ENCODE data around the gene KBTBD4.

- TF ChIP-seq POLR2A (IDR thresholded peaks at IDR 0.05) (no peak), CTCF (IDR thresholded peaks at IDR 0.05) (no peak)
Measured at GRCh38 chr11:47587039-47587716, 8.4 kb upstream of the KBTBD4 start.
